Measurements from ENCODE around the gene CELSR2.
A peak's percentile ranks its signal among the peaks of the same experiment; 100 is the strongest.
"Not testable (repeated sequence)": the region's sequence is repeated elsewhere in the genome, so short reads cannot be mapped to it uniquely, and the experiment has no call there.

Gene CELSR2

GRCh38 chr1:109248797-109249629, at the start of gene CELSR2:
Gene CELSR2, plus strand, starts transcription at chr1:109249539. Its CDS starts 541 bp downstream, at chr1:109250080.
- peak; percentile 65 for DNase-seq

- no peak for DNase-seq
These were observed 49.6 kb upstream of the CELSR2 start for GRCh38 chr1:109199710-109200109.

GRCh38 chr1:109201123-109201703, 48.1 kb upstream of the CELSR2 start:
- DNase-seq, result peak; percentile 30

GRCh38 chr1:109204484-109204883, 44.9 kb upstream of the CELSR2 start:
- DNase-seq, result no peak

- no peak for DNase-seq
These were observed 43.0 kb upstream of the CELSR2 start for GRCh38 chr1:109206339-109206738.

- DNase-seq, result no peak
These were observed 41.8 kb upstream of the CELSR2 start for GRCh38 chr1:109207467-109208103.

- DNase-seq, result no peak
These were observed 40.9 kb upstream of the CELSR2 start for GRCh38 chr1:109208394-109208793.

- no peak for DNase-seq
These were observed 40.4 kb upstream of the CELSR2 start for GRCh38 chr1:109208836-109209463.

GRCh38 chr1:109210058-109210457, 39.3 kb upstream of the CELSR2 start:
- DNase-seq, result no peak

- DNase-seq, result no peak
These were observed 36.0 kb upstream of the CELSR2 start for GRCh38 chr1:109213345-109213823.

- peak; percentile 90 for DNase-seq
These were observed 35.3 kb upstream of the CELSR2 start, which contains the start of gene SARS1 for GRCh38 chr1:109213824-109214693. Gene SARS1, plus strand, starts transcription at chr1:109213918. Its CDS starts 75 bp downstream, at chr1:109213993.

GRCh38 chr1:109214695-109215623, 34.4 kb upstream of the CELSR2 start:
- peak; percentile 38 for DNase-seq

GRCh38 chr1:109216662-109217061, 32.7 kb upstream of the CELSR2 start:
- no peak for DNase-seq

- DNase-seq, result no peak
These were observed 30.8 kb upstream of the CELSR2 start for GRCh38 chr1:109218516-109218915.

- not testable (repeated sequence) for DNase-seq
These were observed 28.1 kb upstream of the CELSR2 start for GRCh38 chr1:109221201-109221600.

GRCh38 chr1:109225308-109225707, 24.0 kb upstream of the CELSR2 start:
- no peak for DNase-seq

GRCh38 chr1:109225711-109226445, 23.5 kb upstream of the CELSR2 start:
- DNase-seq, result no peak

- DNase-seq, result no peak
These were observed 21.2 kb upstream of the CELSR2 start for GRCh38 chr1:109228167-109228566.

- no peak for DNase-seq
These were observed 19.7 kb upstream of the CELSR2 start for GRCh38 chr1:109229531-109230127.

- no peak for DNase-seq
These were observed 18.3 kb upstream of the CELSR2 start for GRCh38 chr1:109231066-109231465.

Data from CD4-positive, alpha-beta T cell treated with Interleukin-10 for 1 hour (primary cell).